Nephron progenitor cell (in vitro differentiated cells): ENCODE results near the gene PNISR.

Experiments
- DNase-seq: peaks from one replicate; pipeline ENCODE4 v3.0.0; 2021
- H3K27ac Mint-ChIP-seq: 2 replicates; pipeline ENCODE4 v1.8.0; 2021; ENCODE audit warnings: mild to moderate bottlenecking, moderate library complexity, mixed read lengths
- H3K27me3 Mint-ChIP-seq: 2 replicates; pipeline ENCODE4 v1.8.0; 2021; ENCODE audit warnings: mild to moderate bottlenecking, low read depth, mixed read lengths; ENCODE audit not compliant: poor library complexity
- H3K36me3 Mint-ChIP-seq: 2 replicates; pipeline ENCODE4 v1.8.0; 2021; ENCODE audit warnings: low read depth, mixed read lengths
- H3K4me1 Mint-ChIP-seq: 2 replicates; pipeline ENCODE4 v1.8.0; 2021; ENCODE audit warnings: mixed read lengths
- H3K4me3 Mint-ChIP-seq: 2 replicates; pipeline ENCODE4 v1.8.0; 2021; ENCODE audit warnings: mild to moderate bottlenecking, moderate library complexity, mixed read lengths
- H3K9me3 Mint-ChIP-seq: 2 replicates; pipeline ENCODE4 v1.8.0; 2021; ENCODE audit warnings: mild to moderate bottlenecking, moderate library complexity, mixed read lengths
- TF ChIP-seq, protein P1 (sequence below): fragments of 200-600 bp; sonication (generic); IDR thresholded peaks from 2 replicates; pipeline ENCODE4 v1.5.0; 2021; ENCODE audit warnings: antibody characterized with exemption

PNISR gene

DNA sequence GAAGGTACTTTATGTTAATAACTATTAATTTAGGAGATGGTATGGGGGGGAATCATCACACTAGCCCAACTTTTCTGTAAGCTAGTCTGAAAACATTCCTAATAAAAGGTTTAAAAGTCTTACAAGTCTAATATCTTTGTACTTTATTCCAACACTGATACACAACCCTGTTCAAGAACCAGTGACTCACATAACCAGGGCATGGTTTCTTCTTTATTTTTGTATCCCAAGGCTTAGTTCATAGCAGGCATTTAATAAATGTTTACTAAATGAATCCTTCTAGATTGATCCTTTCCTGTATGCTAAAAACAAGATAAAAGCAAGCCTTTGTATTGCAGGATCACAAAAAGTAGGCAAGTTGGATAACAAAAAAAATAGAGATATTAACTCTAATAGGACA is 9.7 kb downstream of the PNISR start:
- no peaks in the 10 kb centered on the region for H3K9me3 Mint-ChIP-seq
- DNase-seq: no peak
- no peak overlapping the region for H3K27ac Mint-ChIP-seq
- no peaks in the 10 kb centered on the region for H3K27me3 Mint-ChIP-seq
- TF ChIP-seq, protein P1, sequence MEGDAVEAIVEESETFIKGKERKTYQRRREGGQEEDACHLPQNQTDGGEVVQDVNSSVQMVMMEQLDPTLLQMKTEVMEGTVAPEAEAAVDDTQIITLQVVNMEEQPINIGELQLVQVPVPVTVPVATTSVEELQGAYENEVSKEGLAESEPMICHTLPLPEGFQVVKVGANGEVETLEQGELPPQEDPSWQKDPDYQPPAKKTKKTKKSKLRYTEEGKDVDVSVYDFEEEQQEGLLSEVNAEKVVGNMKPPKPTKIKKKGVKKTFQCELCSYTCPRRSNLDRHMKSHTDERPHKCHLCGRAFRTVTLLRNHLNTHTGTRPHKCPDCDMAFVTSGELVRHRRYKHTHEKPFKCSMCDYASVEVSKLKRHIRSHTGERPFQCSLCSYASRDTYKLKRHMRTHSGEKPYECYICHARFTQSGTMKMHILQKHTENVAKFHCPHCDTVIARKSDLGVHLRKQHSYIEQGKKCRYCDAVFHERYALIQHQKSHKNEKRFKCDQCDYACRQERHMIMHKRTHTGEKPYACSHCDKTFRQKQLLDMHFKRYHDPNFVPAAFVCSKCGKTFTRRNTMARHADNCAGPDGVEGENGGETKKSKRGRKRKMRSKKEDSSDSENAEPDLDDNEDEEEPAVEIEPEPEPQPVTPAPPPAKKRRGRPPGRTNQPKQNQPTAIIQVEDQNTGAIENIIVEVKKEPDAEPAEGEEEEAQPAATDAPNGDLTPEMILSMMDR: no peak
- peaks cover 16% of the 10 kb centered on the region for H3K4me1 Mint-ChIP-seq
- no peak overlapping the region for H3K4me3 Mint-ChIP-seq
- H3K36me3 Mint-ChIP-seq: peaks cover 55% of the 10 kb centered on the region

DNA sequence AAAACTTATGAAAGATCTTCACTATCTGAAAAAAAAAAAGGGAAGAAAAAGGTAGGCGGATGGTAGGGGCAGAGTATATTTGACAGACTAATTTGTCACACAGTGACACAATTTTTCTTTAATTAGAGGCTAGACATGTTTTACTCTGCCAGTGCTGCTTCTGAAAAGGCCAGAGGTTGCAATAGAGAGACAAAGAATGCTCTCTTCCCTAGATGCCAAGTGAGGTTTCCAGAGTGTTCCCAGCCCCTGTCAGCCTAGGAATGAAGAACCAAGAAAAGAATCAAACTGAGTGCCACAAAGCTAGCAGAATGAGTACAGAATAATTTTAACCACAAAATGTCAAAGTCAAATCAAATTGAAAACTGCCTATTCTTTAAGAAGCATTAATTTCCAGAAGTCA is 13.0 kb downstream of the PNISR start:
- Mint-ChIP-seq H3K27ac (no peak overlapping the region), H3K4me1 (peaks cover 5% of the 10 kb centered on the region), H3K36me3 (peaks cover 65% of the 10 kb centered on the region), H3K27me3 (no peaks in the 10 kb centered on the region), H3K4me3 (no peak overlapping the region), H3K9me3 (no peaks in the 10 kb centered on the region)
- TF ChIP-seq, protein P1: no peak
- DNase-seq: no peak

DNA sequence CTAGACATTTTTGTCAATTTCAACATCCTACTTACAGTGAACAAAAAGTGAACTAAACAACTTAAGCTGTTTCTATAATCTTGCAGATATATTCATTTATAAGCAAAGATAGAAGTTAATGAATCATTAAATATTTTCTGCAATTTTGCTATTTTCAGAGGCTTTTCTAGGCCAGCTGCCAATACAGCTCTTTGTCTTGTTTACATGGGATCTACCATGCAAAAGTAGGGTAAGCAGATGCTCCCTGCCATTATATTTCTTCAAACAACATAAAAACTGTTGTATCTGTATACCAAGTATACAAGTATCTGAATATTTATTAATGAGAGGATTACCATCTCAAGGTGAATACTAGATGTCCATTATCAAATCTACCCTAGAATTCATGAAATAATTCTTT is 15.4 kb downstream of the PNISR start:
- Mint-ChIP-seq H3K9me3 (no peaks in the 10 kb centered on the region), H3K4me3 (no peak overlapping the region), H3K36me3 (peaks cover 75% of the 10 kb centered on the region), H3K27ac (no peak overlapping the region), H3K4me1 (no peaks in the 10 kb centered on the region), H3K27me3 (no peaks in the 10 kb centered on the region)
- no peak for DNase-seq
- TF ChIP-seq, protein P1: no peak

DNA sequence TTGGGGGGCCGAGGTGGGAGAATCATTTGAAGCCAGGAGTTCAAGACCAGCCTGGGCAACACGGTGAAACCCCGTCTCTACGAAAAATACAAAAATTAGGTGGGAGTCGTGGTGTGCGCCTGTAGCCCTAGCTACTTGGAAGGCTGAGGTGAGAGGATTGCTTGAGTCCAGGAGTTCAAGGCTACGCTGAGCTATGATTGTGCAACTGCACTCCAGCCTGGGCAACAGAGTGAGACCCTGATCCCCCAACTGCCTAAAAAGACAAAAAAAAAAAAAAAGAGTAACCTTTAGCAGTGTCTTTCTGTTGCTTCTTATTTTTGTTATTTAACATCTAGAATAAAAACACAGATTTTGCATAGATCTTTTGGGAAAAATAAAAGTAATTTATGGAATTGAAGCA is 18.0 kb downstream of the PNISR start:
- H3K4me1 Mint-ChIP-seq: no peaks in the 10 kb centered on the region
- no peaks in the 10 kb centered on the region for H3K27me3 Mint-ChIP-seq
- H3K4me3 Mint-ChIP-seq: no peak overlapping the region
- H3K36me3 Mint-ChIP-seq: peaks cover 72% of the 10 kb centered on the region
- H3K27ac Mint-ChIP-seq: no peak overlapping the region
- DNase-seq: no peak
- H3K9me3 Mint-ChIP-seq: no peaks in the 10 kb centered on the region
- TF ChIP-seq, protein P1: no peak

DNA sequence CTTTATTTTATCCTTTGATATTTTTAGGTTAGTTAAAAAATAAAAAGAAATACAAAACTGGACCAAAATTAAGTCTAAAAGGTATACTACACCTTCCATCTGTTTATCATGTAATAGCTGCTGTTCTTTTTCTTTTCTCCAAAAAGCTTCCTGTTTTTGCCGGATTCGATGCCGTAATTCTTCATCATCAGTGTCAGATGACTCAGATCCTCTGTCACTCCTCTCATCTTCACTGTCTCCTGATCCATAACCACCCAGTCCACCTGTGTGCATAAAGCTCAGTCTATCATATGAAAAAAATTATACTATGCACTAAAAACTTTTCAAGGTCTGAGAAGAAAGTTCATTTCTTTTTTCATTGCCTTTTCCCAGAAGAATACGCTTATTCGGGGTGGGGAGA is 22.7 kb downstream of the PNISR start:
- TF ChIP-seq, protein P1: no peak
- H3K27me3 Mint-ChIP-seq: no peaks in the 10 kb centered on the region
- no peaks in the 10 kb centered on the region for H3K9me3 Mint-ChIP-seq
- no peak overlapping the region for H3K4me3 Mint-ChIP-seq
- no peak overlapping the region for H3K27ac Mint-ChIP-seq
- H3K4me1 Mint-ChIP-seq: no peaks in the 10 kb centered on the region
- DNase-seq: no peak
- peaks cover 62% of the 10 kb centered on the region for H3K36me3 Mint-ChIP-seq

DNA sequence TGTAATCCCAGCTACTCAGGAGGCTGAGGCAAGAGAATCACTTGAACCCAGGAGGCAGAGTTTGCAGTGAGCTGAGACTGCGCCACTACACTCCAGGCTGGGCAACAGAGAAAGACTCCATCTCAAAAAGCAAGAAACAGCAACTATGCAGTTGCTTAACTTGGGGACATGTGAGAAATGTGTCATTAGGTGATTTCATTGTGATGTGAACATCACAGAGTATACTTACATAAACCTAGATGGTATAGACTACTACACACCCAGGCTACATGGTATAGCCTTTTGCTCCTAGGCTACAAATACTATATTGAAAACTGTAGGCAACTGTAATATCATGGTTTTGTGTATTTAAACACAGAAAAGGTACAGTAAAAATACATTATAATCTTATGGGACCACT is 27.8 kb downstream of the PNISR start:
- Mint-ChIP-seq H3K36me3 (peaks cover 32% of the 10 kb centered on the region), H3K4me3 (no peak overlapping the region), H3K27ac (peak overlapping the region; percentile 76), H3K9me3 (no peaks in the 10 kb centered on the region), H3K4me1 (peaks cover 14% of the 10 kb centered on the region), H3K27me3 (no peaks in the 10 kb centered on the region)
- TF ChIP-seq, protein P1: no peak
- no peak for DNase-seq
